Measurements from ENCODE around the gene BCLAF3.

The BCLAF3 gene

GRCh38 chrX:19990556-19991349 is at the start of gene BCLAF3:
TSS of gene BCLAF3 (minus strand) at chrX:19991061. CDS start at chrX:19970264, 20,797 bp downstream.
- DNase-seq: peak; percentile 78

GRCh38 chrX:20038966-20039365 is 48.1 kb upstream of the BCLAF3 start:
- no peak for DNase-seq

- DNase-seq: no peak
These were observed 46.3 kb upstream of the BCLAF3 start for GRCh38 chrX:20037186-20037585.

GRCh38 chrX:20032201-20032600 is 41.3 kb upstream of the BCLAF3 start:
- no peak for DNase-seq

GRCh38 chrX:20029728-20030127 is 38.9 kb upstream of the BCLAF3 start:
- DNase-seq: no peak

- DNase-seq: no peak
These were observed 37.7 kb upstream of the BCLAF3 start for GRCh38 chrX:20028588-20028987.

- no peak for DNase-seq
These were observed 35.4 kb upstream of the BCLAF3 start for GRCh38 chrX:20026278-20026677.

- no peak for DNase-seq
These were observed 29.0 kb upstream of the BCLAF3 start for GRCh38 chrX:20019672-20020365.

- DNase-seq: no peak
These were observed 25.7 kb upstream of the BCLAF3 start for GRCh38 chrX:20016616-20016945.

- no peak for DNase-seq
These were observed 25.2 kb upstream of the BCLAF3 start for GRCh38 chrX:20015945-20016615.

GRCh38 chrX:20015422-20015821 is 24.6 kb upstream of the BCLAF3 start:
- no peak for DNase-seq

GRCh38 chrX:20011608-20012007 is 20.7 kb upstream of the BCLAF3 start:
- no peak for DNase-seq

- DNase-seq: no peak
These were observed 17.2 kb upstream of the BCLAF3 start for GRCh38 chrX:20007962-20008622.

- no peak for DNase-seq
These were observed 15.0 kb upstream of the BCLAF3 start for GRCh38 chrX:20005883-20006282.

- no peak for DNase-seq
These were observed 10.7 kb upstream of the BCLAF3 start for GRCh38 chrX:20001588-20001987.

- DNase-seq: no peak
These were observed 473 bp upstream of the BCLAF3 start for GRCh38 chrX:19991350-19991718.

GRCh38 chrX:19990151-19990555 is 708 bp downstream of the BCLAF3 start:
- no peak for DNase-seq

- no peak for DNase-seq
These were observed 3.0 kb downstream of the BCLAF3 start for GRCh38 chrX:19987856-19988255.

- DNase-seq: no peak
These were observed 4.3 kb downstream of the BCLAF3 start for GRCh38 chrX:19986531-19986930.

GRCh38 chrX:19981947-19982346 is 8.9 kb downstream of the BCLAF3 start:
- DNase-seq: no peak

- no peak for DNase-seq
These were observed 15.0 kb downstream of the BCLAF3 start for GRCh38 chrX:19975845-19976244.

- no peak for DNase-seq
These were observed 17.9 kb downstream of the BCLAF3 start for GRCh38 chrX:19972984-19973383.

- no peak for DNase-seq
These were observed 22.6 kb downstream of the BCLAF3 start for GRCh38 chrX:19968276-19968675.

- DNase-seq: no peak
These were observed 24.8 kb downstream of the BCLAF3 start for GRCh38 chrX:19966056-19966455.
